Measurements from ENCODE around the gene CAPNS1. TPM values are rescaled to one million over a fixed set of nuclear protein-coding genes. Genes with fewer than 3 reads are reported as not detected.

CAPNS1 gene
- total and polyA plus RNA-seq, 8 donors = 93.7 to 575 (median 153) TPM

GRCh38 chr19:36111200-36111539, 28.7 kb upstream of the CAPNS1 start:
- WGBS, 5 donors = 79 to 91% (median 90%) methylated on average over 12 to 13 of the region's 13 CpGs
- no peak for TF ChIP-seq POLR2AphosphoS5 (IDR thresholded peaks at IDR 0.05)
- TF ChIP-seq EP300 (IDR thresholded peaks at IDR 0.05) = no peak
- Histone ChIP-seq H3K9me3 (no peaks in the 10 kb centered on the region), H3K4me1 (peaks cover 13 to 26% (median 19%) of the 10 kb centered on the region in 4 donors), H3K36me3 (peaks cover 22 to 54% (median 43%) of the 10 kb centered on the region in 4 donors), H3K4me3 (no peak overlapping the region), H3K27me3 (no peaks in the 10 kb centered on the region), H3K27ac (no peak overlapping the region)
- intact Hi-C loops (cut with DNase I; ENCODE audit: low total_unique reads) = no loop called here
- no peak for DNase-seq

DNA sequence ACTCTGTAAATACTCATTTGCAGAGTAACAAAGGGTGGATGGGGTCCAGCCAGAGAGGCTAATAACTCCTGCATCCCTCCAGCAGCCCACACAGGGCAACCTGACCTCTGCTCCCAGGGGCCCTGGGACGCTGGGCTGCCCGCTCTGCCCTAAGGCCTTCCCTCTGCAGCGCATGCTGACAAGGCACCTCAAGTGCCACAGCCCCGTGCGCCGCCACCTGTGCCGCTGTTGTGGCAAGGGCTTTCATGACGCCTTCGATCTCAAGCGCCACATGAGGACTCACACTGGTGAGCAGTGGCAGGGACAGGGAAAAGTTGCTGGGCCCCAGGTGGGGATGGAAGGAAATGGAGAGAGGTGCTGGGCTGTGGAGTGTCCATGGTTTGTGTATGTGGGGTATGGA, 27.2 kb upstream of the CAPNS1 start:
- peaks cover 20 to 38% (median 33%) of the 10 kb centered on the region in 4 donors for H3K4me1 ChIP-seq
- no peaks in the 10 kb centered on the region for H3K9me3 ChIP-seq
- TF ChIP-seq EP300 (IDR thresholded peaks at IDR 0.05) = no peak
- TF ChIP-seq, protein P1, sequence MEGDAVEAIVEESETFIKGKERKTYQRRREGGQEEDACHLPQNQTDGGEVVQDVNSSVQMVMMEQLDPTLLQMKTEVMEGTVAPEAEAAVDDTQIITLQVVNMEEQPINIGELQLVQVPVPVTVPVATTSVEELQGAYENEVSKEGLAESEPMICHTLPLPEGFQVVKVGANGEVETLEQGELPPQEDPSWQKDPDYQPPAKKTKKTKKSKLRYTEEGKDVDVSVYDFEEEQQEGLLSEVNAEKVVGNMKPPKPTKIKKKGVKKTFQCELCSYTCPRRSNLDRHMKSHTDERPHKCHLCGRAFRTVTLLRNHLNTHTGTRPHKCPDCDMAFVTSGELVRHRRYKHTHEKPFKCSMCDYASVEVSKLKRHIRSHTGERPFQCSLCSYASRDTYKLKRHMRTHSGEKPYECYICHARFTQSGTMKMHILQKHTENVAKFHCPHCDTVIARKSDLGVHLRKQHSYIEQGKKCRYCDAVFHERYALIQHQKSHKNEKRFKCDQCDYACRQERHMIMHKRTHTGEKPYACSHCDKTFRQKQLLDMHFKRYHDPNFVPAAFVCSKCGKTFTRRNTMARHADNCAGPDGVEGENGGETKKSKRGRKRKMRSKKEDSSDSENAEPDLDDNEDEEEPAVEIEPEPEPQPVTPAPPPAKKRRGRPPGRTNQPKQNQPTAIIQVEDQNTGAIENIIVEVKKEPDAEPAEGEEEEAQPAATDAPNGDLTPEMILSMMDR (IDR thresholded peaks at IDR 0.05) = no peak
- no peak for TF ChIP-seq POLR2AphosphoS5 (IDR thresholded peaks at IDR 0.05)
- TF ChIP-seq POLR2A (IDR thresholded peaks at IDR 0.05) = no peak
- no peaks in the 10 kb centered on the region for H3K27me3 ChIP-seq
- peaks cover 28 to 48% (median 45%) of the 10 kb centered on the region in 4 donors for H3K36me3 ChIP-seq
- H3K4me3 ChIP-seq = no peak overlapping the region
- H3K27ac ChIP-seq = no peak overlapping the region
- 92 to 96% (median 93%) methylated on average over 6 to 10 of the region's 10 CpGs for WGBS, 5 donors
- no peak for DNase-seq
- intact Hi-C loops (cut with DNase I; ENCODE audit: low total_unique reads) = no loop called here

- no peak overlapping the region for H3K27ac ChIP-seq
- H3K4me1 ChIP-seq = peaks cover 20 to 40% (median 36%) of the 10 kb centered on the region in 4 donors
- peaks cover 32 to 50% (median 48%) of the 10 kb centered on the region in 4 donors for H3K36me3 ChIP-seq
- WGBS, 5 donors = 86 to 90% (median 87%) methylated on average over 34 of the region's 34 CpGs
- TF ChIP-seq POLR2A (IDR thresholded peaks at IDR 0.05) = no peak
- TF ChIP-seq EP300 (IDR thresholded peaks at IDR 0.05) = no peak
- TF ChIP-seq, protein P1 (IDR thresholded peaks at IDR 0.05) = no peak
- TF ChIP-seq POLR2AphosphoS5 (IDR thresholded peaks at IDR 0.05) = no peak
- intact Hi-C loops (cut with DNase I; ENCODE audit: low total_unique reads) = no loop called here
- DNase-seq = no peak
- H3K9me3 ChIP-seq = no peaks in the 10 kb centered on the region
- peak overlapping the region; percentile 83 to 94 (median 88) for H3K4me3 ChIP-seq
- H3K27me3 ChIP-seq = no peaks in the 10 kb centered on the region
Measured at GRCh38 chr19:36113425-36113824, 26.4 kb upstream of the CAPNS1 start.

DNA sequence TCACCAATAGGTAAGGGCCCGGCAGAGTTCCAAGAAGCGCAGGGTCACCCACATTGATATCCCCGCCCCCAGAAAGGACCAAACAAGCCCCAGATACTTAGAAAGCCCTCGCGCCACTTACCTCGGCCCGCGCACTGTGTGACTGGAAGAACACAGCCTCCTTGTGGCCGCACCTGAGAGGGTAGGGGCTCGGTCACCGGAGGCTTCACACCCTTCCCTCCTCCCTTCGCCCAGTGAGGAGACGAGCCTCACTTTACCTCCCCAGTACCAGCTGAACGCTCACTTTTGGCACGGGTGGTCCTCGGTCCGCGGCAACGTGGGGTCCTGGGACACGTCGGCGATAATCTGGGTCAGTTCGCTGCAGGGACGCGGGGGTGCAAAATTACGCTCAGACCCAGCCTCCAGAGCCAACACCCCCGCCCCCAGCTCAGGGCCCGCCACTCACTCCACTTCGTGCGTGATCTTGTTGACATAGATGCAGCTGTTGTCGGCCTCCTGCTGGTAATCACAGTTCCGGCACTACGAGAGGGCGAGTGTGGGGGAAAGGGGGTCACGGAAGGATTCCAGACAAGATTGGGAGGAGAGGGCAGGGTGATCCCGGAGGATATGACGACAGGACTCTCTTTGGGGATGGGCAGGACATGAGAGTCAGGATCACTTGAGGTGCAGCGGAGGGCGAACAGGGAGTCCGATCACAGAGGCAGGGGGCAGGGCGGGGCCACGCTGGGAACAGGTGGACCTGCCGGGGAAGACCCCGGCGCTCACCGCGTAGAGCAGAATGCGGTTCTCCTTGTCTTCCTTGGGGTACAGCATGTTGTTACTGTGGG, 25.8 kb upstream of the CAPNS1 start:
- Histone ChIP-seq H3K9me3 (no peaks in the 10 kb centered on the region), H3K27me3 (no peaks in the 10 kb centered on the region), H3K4me3 (peak overlapping the region; percentile 83 to 94 (median 88)), H3K4me1 (peaks cover 20 to 40% (median 36%) of the 10 kb centered on the region in 4 donors), H3K36me3 (peaks cover 32 to 56% (median 55%) of the 10 kb centered on the region in 4 donors), H3K27ac (peak overlapping the region; percentile 88 to 92 (median 92))
- DNase-seq = peak; percentile 40 to 59
- TF ChIP-seq, protein P1 (IDR thresholded peaks at IDR 0.05) = peak in 1 of 7 experiments; percentile 9
- TF ChIP-seq EP300 (IDR thresholded peaks at IDR 0.05) = no peak
- 4 to 7% (median 5%) methylated on average over 43 to 48 of the region's 48 CpGs for WGBS, 5 donors
- intact Hi-C loops (cut with DNase I; ENCODE audit: low total_unique reads) = no loop called here

Data from stomach (tissue), 9 donors.